ENCODE measurements around the gene COG5.

COG5 gene

DNA sequence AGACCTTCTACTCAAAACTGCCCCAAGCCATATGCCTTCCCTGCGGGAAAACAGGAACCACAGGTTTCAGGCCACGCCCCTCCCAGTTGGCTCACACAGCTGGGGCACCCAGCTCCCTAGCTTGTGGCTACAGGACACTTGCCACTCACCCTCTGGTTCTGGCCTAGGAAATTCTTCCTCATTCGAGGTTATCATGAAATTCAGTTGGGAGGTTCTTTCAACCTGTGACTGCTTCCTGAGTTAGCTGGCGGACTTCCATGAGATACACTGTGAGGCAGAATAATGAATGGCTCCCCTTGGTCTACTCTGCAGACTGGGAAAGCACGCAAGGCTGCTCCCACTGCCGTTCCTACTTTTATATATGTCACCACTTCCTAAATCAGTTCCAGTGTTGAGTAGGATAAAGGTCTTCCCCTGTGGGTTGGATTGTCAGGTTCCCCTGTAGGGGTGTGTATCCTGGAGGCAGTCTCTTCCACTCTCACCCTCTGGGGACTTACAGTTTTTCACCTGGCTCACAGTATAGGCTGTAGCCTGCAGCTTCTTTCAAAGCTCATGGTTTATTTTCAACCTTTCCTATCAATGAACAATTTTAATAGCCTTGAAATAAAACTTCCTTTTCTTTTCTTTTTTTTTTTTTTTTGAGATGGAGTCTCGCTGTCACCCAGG lies 56.9 kb downstream of the COG5 start:
- no peak for DNase-seq (ENCODE audit: low read depth in 2 of 3, low spot score in 1 of 3)

DNA sequence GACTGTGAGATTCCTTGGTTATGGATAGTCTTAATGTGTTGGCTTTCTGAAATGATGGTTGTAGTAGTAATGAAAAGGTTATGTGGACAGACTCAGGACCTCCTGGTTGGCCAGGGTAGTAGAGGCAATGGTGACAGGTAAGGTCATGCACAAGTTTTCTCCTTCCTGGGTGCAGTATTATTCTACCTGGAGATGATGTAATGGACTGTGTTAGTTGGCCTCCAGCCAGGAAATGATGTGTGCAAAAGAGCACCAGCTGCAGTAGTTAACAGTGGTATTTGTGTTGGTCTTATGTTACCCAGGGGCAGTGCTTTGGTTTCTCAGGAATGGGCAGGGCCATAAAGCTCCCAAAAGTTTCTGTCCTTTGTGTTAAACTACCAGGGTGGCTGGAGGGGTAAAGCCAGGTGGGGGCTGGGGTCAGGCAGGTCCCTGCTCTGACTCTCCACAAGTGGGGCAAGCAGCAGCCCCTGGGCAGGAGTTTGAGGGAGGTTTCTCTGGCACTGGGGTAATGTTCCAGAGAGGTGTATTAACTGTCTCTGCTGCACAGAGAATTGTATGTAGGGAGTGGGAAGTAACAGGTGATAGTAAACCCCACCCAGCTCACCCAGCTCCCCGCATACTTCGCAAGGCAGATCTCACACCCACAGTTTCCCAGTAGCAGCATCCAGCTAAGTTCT lies 57.6 kb downstream of the COG5 start:
- no peak for DNase-seq (ENCODE audit: low read depth in 2 of 3, low spot score in 1 of 3)

DNA sequence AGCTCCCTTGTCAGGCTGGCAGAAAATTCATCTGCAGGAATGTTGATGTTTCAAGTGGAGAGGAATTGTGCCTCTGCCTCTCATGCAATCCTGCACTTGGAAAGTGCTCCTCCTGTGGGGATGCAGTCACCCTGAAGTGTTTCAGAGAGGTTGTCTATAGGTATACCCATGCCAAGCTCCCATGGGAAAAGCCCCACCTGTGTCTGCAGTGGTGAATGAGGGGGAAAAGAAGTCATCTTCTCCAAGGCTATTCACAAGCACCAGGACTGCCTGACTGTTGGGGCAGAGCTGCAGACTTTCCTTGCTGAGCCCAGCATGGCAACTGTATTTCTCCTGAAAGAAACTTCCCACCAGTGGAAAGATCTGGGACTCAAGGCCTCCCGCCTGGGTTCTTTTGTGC lies 58.4 kb downstream of the COG5 start:
- DNase-seq (ENCODE audit: low read depth in 2 of 3, low spot score in 1 of 3): no peak

GRCh38 chr7:107503687-107504086 lies 60.0 kb downstream of the COG5 start:
- no peak for DNase-seq (ENCODE audit: low read depth in 2 of 3, low spot score in 1 of 3)

GRCh38 chr7:107502797-107503196 lies 60.9 kb downstream of the COG5 start:
- no peak for DNase-seq (ENCODE audit: low read depth in 2 of 3, low spot score in 1 of 3)

DNA sequence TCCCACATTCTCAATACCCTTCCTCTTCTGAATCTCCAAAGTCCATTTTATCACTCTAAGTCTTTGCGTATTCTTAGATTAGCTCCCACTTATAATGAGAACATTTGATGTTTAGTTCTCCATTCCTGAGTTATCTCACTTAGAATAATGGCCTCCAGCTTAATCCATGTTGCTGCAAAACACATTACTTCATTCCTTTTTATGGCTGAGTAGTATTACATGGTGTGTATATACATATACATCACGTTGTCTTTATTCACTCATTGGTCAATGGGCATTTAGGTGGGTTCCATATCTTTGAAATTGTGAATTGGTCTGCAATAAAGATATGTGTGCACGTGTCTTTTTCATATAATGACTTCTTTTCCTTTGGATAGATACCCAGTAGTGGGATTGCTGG lies 61.6 kb downstream of the COG5 start:
- DNase-seq (ENCODE audit: low read depth in 2 of 3, low spot score in 1 of 3): no peak

- no peak for DNase-seq (ENCODE audit: low read depth in 2 of 3, low spot score in 1 of 3)
Measured at GRCh38 chr7:107501593-107501992, 62.1 kb downstream of the COG5 start.

DNA sequence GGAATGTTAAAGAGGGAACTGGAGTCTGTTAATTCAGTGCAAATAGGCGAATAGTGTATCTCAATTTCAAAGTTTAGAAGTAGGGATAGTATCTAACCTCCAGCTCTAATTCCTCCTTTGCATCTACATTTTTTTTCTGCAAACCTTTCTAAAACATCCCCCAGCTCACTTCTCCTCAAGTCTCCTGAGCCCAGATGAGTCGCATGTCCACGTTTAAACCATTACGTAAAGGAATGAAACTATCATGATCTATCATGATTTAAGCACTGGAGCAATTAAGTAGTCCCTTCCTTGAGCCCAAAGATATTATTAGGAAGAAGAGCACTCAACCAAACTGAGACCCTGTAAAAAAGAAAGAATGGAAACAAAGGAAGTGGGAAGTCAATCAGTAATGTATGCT lies 64.0 kb downstream of the COG5 start:
- DNase-seq (ENCODE audit: low read depth in 2 of 3, low spot score in 1 of 3): no peak

- DNase-seq (ENCODE audit: low read depth in 2 of 3, low spot score in 1 of 3): no peak
Measured at GRCh38 chr7:107495516-107495915, 68.2 kb downstream of the COG5 start.

DNA sequence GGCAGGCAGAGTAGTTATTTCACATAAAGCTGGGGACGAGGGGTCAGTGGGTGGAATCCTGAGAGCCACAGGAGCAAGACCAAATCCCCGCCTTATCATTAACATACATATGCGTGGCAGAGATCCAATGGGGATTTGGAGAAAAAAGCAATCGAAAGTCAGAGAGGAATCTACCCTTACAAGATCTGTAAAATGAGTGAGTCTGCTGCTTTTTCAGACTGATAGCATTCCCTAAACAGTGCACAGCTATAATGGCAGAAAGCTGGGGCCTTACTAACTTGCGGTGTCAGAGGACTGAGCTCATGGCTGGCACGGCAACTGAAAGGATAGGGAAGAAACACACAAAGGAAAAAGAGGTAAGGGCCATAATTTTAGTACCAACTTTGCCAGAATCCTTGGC lies 68.8 kb downstream of the COG5 start:
- no peak for DNase-seq (ENCODE audit: low read depth in 2 of 3, low spot score in 1 of 3)

- no peak for DNase-seq (ENCODE audit: low read depth in 2 of 3, low spot score in 1 of 3)
Measured at GRCh38 chr7:107494315-107494751, 69.4 kb downstream of the COG5 start.

DNA sequence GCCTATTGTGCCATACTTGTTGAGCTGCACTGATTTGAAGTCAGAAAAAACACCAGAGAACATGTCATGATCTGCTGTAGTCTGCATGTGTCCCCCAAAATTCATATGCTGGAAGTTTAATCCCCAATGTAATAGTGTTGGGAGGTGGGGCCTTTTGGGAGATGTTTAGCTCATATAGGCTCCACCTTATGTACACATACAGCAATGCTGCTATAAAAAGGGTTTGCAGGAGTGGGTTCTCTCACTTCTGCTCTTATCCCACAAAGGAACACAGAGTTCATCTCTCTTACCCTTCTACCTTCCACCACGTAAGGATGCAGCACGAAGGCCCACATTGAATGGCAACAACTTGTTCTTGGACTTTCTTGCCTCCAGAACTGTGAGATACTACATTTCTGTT lies 70.8 kb downstream of the COG5 start:
- DNase-seq (ENCODE audit: low read depth in 2 of 3, low spot score in 1 of 3): no peak

- DNase-seq (ENCODE audit: low read depth in 2 of 3, low spot score in 1 of 3): no peak
Measured at GRCh38 chr7:107486041-107486440, 77.7 kb downstream of the COG5 start.

GRCh38 chr7:107482571-107482970 lies 81.1 kb downstream of the COG5 start:
- DNase-seq (ENCODE audit: low read depth in 2 of 3, low spot score in 1 of 3): no peak

DNA sequence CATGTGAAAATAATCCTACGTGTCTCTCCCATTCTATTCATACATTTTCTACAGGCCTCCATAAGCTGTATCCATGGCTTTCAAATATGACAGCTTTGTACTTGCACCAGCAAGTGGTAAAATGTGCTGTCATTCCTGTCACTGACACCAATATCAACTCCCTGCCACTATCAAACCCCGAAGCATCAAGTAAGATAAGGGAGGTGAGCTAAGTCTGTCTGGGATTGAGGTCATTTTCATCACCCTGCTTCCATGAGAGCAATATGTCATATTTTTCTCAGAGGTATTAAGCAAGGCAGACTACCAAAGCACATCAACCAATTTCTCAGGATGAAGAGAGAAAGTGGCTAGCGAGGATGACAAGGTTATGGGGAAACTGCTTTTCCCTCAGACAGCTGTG lies 82.8 kb downstream of the COG5 start:
- no peak for DNase-seq (ENCODE audit: low read depth in 2 of 3, low spot score in 1 of 3)

GRCh38 chr7:107479303-107479702 lies 84.4 kb downstream of the COG5 start:
- DNase-seq (ENCODE audit: low read depth in 2 of 3, low spot score in 1 of 3): no peak

DNA sequence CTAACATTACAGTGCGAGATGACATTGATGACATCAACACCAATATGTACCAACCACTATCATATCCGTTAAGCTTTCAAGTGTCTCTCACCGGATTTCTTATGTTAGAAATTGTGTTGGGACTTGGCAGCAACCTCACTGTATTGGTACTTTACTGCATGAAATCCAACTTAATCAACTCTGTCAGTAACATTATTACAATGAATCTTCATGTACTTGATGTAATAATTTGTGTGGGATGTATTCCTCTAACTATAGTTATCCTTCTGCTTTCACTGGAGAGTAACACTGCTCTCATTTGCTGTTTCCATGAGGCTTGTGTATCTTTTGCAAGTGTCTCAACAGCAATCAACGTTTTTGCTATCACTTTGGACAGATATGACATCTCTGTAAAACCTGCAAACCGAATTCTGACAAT lies 89.6 kb downstream of the COG5 start:
- DNase-seq (ENCODE audit: low read depth in 2 of 3, low spot score in 1 of 3): no peak

DNA sequence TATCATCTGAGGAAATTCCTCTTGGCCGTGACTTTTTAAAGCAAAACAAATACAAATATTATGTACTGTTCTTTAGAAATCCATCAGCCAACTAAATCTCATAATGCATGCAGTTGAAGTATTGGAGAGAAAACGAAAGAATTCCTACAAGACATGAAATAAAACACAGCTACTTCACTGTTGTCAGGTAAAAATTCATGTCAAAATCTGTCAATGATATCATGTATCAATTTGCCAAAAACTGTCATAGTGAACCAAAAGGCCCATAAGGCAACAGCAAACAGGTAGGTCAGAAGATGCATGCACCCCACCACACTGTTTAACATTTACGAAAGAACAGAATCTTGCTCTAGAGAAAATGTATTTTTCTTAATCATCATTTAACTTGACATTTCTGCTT lies 91.6 kb downstream of the COG5 start:
- DNase-seq (ENCODE audit: low read depth in 2 of 3, low spot score in 1 of 3): no peak

GRCh38 chr7:107471292-107472070 lies 92.2 kb downstream of the COG5 start:
- no peak for DNase-seq (ENCODE audit: low read depth in 2 of 3, low spot score in 1 of 3)

GRCh38 chr7:107469929-107470328 lies 93.8 kb downstream of the COG5 start, which contains the start of gene GPR22:
Gene GPR22 (plus strand): TSS chr7:107470057. CDS start chr7:107474061, 4,004 bp downstream.
- DNase-seq (ENCODE audit: low read depth in 2 of 3, low spot score in 1 of 3): no peak

DNA sequence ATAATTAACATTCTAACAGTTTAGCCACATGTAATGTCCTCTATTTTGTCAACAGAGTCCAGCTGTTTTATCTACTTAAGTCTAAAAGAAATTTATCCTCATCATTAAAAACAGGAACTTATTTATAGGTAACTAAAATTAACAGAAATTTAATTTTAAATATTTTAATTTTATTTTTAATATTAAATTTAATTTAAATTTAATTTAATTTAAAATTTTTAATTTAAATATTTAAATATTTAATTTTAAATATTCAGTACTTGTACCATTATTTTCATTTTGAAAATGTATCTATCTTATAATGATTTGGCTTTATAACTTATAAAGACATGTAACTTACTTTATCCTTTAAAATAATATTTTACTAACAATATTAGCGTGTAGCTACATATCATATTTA lies 94.9 kb downstream of the COG5 start:
- no peak for DNase-seq (ENCODE audit: low read depth in 2 of 3, low spot score in 1 of 3)

DNA sequence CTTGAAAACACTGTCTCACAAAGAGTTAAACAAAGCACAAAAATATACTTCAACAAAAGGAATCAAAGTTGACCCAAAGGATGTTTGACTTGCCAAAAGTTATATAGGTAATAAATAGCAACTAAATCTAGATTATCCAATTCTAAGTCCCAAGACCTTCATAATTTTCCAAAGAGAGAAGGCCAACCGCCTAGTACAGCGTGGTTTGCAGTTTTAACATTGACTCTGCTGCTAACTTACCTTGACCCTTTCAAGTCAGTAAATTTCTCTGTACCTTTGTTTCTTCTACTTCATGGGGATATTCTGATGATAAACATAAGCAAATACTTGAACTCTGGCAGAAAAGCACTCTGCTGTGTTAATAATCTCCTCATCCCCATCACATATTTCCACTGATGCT lies 95.7 kb downstream of the COG5 start:
- DNase-seq (ENCODE audit: low read depth in 2 of 3, low spot score in 1 of 3): no peak
